SK-N-SH (cell line): ENCODE results near the gene ZNF143.

Experiments
- ELF1 ChIP-seq: IDR thresholded peaks from 2 replicates; pipeline ENCODE4 v1.4.0; 2012
- EZH2phosphoT487 ChIP-seq: fragments of 200-600 bp; sonication (generic); IDR thresholded peaks from 2 replicates; pipeline ENCODE4 v1.6.1; 2017; ENCODE audit warnings: low read depth, mixed run types, mild to moderate bottlenecking, antibody characterized with exemption, moderate library complexity, borderline replicate concordance
- POLR2AphosphoS5 ChIP-seq: IDR thresholded peaks from 2 replicates; pipeline ENCODE4 v1.6.1; 2012; ENCODE audit warnings: low read depth, low read length
- TF ChIP-seq, protein P1 (sequence below): fragments of 200-600 bp; sonication (generic); IDR thresholded peaks from 2 replicates; pipeline ENCODE4 v1.6.1; 2017; ENCODE audit warnings: antibody characterized with exemption, mild to moderate bottlenecking, moderate library complexity

DNA sequence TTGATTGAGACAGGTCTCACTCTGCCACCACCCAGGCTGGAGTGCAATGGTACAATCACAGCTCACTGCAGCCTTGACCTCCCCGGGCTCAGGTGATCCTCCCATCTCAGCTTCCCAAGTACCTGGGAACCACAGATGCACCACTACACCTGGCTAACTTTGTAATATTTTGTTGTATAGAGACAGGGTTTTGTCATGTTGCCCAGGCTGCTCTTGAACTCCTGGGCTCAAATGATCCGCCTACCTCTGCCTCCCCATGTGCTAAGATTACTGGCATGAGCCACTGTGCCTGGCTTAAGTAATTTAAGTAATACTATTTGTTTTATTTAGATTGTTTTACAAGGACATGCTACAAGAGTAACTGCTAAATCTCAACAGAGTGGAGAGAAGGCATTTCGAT lies 33.5 kb downstream of the ZNF143 start:
- TF ChIP-seq, protein P1, sequence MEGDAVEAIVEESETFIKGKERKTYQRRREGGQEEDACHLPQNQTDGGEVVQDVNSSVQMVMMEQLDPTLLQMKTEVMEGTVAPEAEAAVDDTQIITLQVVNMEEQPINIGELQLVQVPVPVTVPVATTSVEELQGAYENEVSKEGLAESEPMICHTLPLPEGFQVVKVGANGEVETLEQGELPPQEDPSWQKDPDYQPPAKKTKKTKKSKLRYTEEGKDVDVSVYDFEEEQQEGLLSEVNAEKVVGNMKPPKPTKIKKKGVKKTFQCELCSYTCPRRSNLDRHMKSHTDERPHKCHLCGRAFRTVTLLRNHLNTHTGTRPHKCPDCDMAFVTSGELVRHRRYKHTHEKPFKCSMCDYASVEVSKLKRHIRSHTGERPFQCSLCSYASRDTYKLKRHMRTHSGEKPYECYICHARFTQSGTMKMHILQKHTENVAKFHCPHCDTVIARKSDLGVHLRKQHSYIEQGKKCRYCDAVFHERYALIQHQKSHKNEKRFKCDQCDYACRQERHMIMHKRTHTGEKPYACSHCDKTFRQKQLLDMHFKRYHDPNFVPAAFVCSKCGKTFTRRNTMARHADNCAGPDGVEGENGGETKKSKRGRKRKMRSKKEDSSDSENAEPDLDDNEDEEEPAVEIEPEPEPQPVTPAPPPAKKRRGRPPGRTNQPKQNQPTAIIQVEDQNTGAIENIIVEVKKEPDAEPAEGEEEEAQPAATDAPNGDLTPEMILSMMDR = no peak
- TF ChIP-seq POLR2AphosphoS5 (no peak), ELF1 (no peak), EZH2phosphoT487 (no peak)
